Gastrocnemius medialis (tissue), 4 donors: Measurements from ENCODE around the gene AJM1.

Source experiments
- CTCF ChIP-seq, 5 experiments: fragments of 450-650 bp in 3 of 5; fragments of 200-600 bp in 2 of 5; sonication (generic) in 2 of 5; IDR thresholded peaks in 4 of 5; conservative IDR thresholded peaks in 1 of 5; 1 replicate in 4 of 5; 2 replicates in 1 of 5; pipeline ENCODE4 v1.5.1; 2016 to 2019; ENCODE audit warnings: antibody characterized with exemption in 5 of 5, mild to moderate bottlenecking in 3 of 5, moderate library complexity in 3 of 5
- POLR2A ChIP-seq, 2 donors: fragments of 450-650 bp; IDR thresholded peaks; one replicate each; pipeline ENCODE4 v1.6.1; 2017; ENCODE audit warnings: antibody characterized with exemption in 2 of 2, mild to moderate bottlenecking in 2 of 2, moderate library complexity in 2 of 2

DNA sequence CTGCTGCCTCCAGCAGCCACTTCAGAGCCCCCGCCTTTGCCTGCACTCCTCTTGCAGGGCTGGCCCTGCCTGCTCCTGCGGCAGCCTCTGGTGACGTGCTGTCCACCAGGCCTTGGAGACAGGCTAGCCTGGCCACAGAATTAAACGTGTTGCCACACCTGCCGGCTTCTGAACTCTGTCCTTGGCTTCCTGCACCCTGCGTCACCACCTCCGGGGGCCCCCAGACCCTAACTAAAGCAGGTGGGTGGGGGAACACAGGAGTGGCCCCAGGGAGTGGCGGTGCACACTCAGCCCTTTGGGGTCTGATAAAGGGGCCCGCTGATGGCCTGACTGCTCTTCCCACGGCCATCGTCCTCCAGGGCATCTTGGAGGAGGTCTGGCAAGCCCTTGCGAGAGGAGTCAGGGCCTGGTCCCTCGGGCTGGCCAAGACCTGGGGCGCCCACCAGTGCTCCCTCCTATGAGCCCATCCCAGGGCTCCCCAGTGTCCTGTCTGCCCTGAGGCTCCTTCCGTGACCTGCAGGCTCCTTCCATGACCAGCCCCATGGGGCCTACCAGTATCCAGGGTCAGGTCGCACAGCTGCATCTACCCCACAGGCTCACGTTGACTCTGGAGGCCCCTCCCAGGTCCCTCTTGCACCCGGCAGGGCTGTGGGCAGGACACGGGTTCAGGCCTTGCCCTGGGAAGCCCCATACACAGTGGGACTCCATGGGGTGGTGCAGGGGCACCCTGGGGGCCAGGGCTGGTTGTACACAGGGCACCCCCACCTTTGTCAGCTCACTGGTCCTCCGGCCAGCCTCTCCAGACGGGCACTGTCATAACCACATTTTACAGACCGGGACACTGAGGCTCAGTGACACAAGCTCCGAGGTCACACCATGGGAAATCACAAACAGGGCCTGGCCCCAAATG is 8.8 kb downstream of the AJM1 start:
- TF ChIP-seq CTCF (IDR thresholded peaks at IDR 0.05 in 4 of 5, conservative IDR thresholded peaks at IDR 0.05 in 1 of 5): no peak
- no peak for TF ChIP-seq POLR2A (IDR thresholded peaks at IDR 0.05)
